ENCODE results near the gene NOP14.

GRCh38 chr4:2965262-2965661 is 2.1 kb upstream of the NOP14 start:
- no peak for TF ChIP-seq FOXK2 (IDR thresholded peaks at IDR 0.05)
- TF ChIP-seq LEF1 (IDR thresholded peaks at IDR 0.05; ENCODE audit: borderline replicate concordance) = no peak
- no peak for TF ChIP-seq BHLHE40 (IDR thresholded peaks at IDR 0.05; ENCODE audit: borderline replicate concordance)
- TF ChIP-seq HDGF (IDR thresholded peaks at IDR 0.05; ENCODE audit: borderline replicate concordance) = no peak
- no peak for TF ChIP-seq SP1 (IDR thresholded peaks at IDR 0.05)
- TF ChIP-seq ZNF384 (IDR thresholded peaks at IDR 0.05) = no peak
- TF ChIP-seq L3MBTL2 (conservative IDR thresholded peaks at IDR 0.05) = no peak
- no peak for TF ChIP-seq FOXM1 (IDR thresholded peaks at IDR 0.05; ENCODE audit: borderline replicate concordance)
- no peak for TF ChIP-seq NFRKB (IDR thresholded peaks at IDR 0.05)
- TF ChIP-seq, protein P1, sequence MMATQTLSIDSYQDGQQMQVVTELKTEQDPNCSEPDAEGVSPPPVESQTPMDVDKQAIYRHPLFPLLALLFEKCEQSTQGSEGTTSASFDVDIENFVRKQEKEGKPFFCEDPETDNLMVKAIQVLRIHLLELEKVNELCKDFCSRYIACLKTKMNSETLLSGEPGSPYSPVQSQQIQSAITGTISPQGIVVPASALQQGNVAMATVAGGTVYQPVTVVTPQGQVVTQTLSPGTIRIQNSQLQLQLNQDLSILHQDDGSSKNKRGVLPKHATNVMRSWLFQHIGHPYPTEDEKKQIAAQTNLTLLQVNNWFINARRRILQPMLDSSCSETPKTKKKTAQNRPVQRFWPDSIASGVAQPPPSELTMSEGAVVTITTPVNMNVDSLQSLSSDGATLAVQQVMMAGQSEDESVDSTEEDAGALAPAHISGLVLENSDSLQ (IDR thresholded peaks at IDR 0.05) = no peak
- TF ChIP-seq CTBP1 (IDR thresholded peaks at IDR 0.05; ENCODE audit: borderline replicate concordance) = no peak
- TF ChIP-seq ELF4 (IDR thresholded peaks at IDR 0.05) = no peak
- TF ChIP-seq TARDBP (IDR thresholded peaks at IDR 0.05) = no peak
- TF ChIP-seq SUZ12 (IDR thresholded peaks at IDR 0.05) = no peak
